ENCODE data around the gene NOP9.

The NOP9 gene

DNA sequence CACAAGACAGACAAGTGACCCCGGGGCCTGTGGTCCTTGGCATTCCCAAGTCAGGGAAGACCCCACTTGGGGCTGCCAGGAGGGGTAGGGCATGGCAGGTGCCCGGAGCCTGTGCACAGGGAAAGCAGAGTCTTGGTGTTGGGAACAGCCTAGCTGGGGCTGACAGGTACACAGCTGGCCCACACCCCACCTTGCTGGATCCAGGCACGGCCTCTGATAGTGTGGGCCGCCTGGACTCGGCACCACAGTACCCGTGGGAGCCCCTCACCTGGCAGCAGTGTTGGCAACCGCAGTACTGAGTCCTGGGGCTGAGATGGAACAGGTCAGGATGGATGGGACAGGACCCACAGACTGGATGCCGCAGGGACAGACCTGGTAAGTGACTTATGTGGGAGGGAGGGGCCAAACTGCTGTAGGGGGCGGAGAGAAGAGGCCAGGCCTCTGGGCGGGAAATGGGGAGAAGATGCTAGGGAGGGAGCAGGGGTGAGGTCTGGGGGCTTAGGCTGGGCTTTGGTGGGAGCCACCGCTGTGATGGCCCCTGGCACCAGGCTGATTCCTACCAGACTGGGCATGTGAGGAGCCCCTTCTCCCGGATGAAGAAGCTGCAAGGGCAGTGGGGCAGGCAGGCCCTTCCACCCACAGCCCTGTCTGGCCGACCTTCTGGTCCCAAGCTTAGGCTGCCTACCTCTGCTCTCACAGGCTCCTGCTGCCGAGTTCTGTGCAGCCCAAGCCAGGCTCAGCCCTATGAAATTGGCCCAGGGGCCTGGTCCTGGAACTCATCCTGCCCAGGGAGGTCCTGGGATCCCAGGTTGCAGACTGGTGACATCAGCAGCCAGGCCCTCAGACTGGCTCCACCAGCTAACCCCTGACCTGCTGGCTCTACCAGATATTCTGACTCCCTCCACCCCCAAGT lies 36.6 kb upstream of the NOP9 start, which contains the start of gene TGM1:
TSS of gene TGM1 (minus strand) at position 357 of the 913 bp plus-strand sequence. CDS start 825 bp downstream, outside the sequence.
- in situ Hi-C loops (cut with MboI; ENCODE audit: low sequenced_read_pairs) = no loop called here

DNA sequence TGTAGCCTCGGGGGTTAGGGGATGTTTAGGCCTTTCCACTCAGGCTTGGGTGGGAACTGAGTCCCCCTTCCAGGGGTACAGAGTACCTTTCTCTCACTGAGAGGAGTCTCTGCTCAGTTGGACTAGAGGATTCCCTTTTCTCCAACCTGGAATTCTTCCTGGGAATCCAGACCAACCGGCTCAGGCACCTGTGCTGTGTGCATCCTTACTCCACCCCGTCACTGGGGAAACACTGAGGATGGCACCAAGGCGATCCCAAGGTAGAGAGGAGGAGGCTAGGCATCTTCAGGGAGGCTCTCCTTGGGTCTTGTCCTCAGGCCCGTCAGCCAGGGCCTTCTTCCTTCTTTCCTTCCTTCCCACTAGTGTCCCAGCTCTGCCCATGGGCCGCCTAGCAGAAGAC lies 35.8 kb upstream of the NOP9 start:
- in situ Hi-C loops (cut with MboI; ENCODE audit: low sequenced_read_pairs) = no loop called here

DNA sequence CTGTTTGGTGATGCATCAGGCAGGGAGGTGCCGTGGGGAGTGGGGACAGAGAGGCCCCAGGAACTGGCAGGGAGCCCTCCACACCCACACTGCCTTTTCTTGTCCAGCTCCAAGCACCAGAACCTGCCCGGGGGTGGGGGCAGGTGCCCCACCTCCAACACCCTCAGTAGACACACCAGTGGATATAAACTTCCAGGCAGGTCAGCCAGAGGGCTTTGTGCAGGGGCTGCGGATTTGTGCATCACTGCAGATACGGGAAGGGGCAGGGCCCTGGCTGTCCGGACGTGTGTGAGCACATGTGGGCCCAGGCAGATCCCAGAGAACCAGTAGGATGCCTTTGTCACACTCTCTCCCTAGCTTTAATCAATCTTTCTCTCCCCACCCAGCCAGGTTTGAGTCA lies 35.4 kb upstream of the NOP9 start:
- in situ Hi-C loops (cut with MboI; ENCODE audit: low sequenced_read_pairs) = no loop called here

DNA sequence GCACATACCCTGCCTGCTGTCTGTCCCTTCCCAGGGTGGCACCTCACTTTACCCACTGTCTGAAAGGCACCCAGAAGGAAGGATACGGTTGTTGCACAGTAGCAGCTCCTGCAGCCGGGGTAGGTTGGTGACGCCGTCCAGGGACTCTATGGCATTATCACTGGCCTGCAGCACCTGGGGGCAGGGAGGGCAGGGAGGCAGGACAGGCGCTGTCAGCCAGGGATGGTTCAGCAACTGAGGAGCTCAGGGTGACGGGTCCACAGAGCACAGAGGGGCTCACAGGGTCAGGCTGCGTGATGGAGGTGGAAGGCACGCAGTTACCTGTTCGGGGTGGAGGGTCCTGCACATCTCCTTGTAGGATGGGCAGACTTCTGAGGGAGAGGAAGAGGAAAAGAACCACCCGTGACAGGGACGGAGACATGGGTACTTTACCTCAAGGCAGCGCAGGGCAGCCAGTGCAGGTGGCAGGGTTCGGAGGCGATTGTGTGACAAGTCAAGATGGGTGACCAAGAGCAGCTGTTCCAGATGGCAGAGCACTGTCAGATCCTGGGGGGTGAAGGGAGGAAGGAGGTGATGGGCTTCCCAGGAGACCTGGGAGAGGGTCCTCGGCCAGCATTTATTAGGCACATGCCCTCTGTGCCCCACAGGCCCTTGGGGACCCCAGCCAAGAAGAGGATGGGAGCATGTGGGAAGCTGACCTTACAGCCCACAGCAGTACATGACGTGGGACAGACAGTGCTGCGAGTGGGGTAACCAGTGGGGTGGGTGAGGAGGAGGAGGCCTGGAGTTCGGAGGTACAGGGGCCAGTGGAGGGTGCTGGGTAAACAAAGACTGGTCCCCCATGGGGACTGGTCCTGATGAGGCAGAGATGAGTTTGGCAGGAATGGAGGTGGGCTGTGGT lies 33.1 kb upstream of the NOP9 start:
- in situ Hi-C loops (cut with MboI; ENCODE audit: low sequenced_read_pairs) = no loop called here

DNA sequence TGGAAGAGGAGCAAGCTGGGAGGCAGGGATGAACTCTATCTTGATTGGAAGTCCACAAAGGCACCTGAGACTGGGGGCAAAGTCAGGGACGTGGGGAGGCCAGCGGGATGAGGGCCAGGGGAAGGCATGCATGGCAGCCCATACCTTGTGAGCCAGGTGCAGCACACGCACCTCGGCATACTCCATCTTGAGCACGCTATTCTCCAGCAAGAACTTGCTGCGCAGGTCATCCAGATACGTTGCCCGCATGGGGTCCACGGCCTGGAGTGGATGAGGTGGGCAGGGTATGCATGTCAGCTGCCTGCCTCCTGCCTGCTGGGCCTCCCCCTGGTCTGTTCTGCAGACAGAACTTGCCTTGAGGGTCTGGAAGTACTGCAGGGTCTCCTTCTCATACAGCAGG lies 32.1 kb upstream of the NOP9 start:
- in situ Hi-C loops (cut with MboI; ENCODE audit: low sequenced_read_pairs) = no loop called here

DNA sequence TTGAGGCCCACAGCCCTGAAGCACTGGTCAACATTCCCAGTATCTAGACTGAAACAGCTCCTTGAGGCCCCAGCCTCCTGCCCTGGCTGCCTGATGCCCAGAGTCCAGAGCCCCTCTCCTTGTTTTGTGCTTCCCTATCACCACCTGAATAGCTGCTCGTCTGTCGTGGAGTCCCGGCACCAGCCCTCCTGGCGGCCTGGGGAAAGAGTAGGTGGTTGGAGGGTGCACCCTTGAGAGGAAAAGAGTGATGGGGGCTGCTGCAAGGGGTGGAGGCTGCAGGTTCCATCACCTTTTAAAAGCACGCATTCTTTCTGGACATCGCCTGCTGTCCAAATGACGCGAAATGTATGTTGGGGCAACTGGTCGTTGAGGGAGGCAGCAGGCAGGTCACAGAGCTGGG lies 31.4 kb upstream of the NOP9 start:
- in situ Hi-C loops (cut with MboI; ENCODE audit: low sequenced_read_pairs) = no loop called here

DNA sequence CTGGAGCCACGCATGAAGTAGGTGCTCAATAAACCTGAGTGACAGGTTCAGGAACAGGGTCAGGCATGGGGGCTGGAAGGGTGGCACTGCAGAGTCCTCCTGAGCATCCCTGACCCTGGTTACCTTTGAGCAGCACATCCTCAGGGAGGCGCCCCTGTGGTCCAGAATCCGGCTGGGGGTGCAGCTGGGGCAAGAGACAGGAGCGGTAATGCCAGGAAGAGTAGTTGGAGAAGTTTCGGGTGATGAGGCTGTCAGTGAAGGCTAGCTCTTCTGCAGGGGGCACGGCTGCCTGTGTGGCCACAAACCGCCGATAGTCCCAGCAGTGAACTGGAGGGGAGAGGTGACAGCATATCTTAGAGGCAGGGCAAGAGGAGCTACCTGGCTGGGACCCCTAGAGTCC lies 30.3 kb upstream of the NOP9 start:
- in situ Hi-C loops (cut with MboI; ENCODE audit: low sequenced_read_pairs) = no loop called here

DNA sequence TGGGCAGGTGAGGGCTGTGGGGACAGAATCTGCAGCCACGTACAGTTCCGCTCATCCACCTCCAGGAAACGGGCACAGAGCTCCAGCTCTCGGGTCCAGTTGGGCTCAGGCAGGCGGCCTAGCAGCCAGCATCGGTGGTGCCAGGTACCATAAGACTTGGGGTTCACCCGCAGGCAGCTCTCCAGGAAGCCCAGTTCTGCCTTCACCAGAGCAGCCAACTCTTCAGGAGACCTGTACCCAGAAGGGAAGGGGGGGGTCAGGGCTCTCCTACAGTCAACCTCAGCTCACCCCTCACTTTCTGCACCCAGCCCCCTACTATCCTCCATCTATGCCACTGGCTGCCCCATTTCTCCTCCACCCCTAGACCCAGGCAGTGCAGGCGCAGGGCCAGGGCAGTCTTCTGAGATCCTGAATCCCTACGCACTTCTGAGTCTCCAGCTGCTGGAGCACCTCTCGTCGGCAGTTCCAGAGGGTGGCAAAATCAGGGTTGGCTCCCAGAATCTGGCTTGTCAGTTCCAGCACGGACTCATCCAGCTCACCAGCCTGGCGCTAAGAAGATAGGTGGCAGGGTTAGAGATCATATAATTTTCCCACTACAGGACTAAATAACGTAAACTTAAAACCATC lies 29.6 kb upstream of the NOP9 start:
- in situ Hi-C loops (cut with MboI; ENCODE audit: low sequenced_read_pairs) = no loop called here

DNA sequence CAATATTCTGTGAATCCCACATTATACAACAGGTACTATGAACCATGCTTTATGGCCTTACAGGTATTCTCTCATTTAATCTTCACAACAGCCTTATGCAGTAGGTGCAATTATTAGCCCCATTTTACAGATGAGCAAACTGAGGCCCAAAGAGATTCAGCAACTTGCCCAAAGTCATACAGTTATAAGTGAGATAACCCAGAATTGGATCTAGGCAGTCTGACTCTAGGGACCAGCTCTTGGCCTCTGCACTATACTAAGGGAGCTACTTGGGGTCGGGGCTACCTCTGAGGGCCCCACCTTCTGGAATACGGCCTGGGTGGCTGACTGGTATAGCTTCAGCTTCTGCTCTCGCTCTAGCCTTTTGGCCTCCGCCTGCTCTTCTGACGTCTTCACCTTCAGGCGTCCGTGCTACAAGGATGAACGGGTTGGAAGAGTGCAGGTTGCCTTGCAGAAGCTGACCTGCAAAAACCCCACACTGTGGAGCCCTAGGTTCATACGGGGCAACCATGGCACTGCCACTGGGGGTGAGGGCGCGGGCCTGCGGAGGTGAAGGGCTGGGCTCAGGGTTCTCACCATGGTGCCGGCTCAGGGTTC lies 29.0 kb upstream of the NOP9 start:
- in situ Hi-C loops (cut with MboI; ENCODE audit: low sequenced_read_pairs) = no loop called here

DNA sequence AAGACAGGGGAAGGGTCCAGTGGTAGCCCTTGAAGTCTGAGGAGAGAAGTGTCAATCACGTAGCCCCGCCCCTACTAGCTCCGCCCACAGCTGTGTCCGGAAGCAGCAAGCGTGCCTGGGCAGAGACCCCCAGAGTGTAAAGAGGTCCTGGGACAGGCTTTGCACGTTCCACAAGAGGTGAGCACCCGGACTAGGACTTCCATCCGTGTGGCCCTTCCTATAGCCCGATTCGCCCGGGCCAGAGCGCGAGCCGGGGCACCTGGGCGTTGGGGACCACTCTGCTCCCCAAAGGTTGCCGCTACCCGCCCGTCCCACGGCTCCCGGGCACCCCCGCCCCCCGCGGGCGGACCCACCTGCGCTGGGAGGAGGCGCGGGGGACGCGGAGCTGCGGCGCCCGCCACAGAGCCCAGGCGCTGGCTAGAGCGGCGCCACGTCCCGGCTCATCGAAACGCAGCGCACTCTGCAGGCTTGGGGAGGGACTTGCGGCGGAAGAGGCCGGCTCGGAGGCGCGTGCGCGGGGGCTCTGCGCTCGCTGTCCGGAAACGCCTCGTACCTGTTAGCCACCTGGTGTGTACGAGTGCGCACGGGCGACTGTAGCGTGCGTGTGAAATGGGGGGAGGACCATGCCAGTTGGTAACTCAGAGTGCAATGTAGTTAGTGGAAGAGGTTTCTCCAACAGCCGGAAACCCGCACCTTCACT lies 28.4 kb upstream of the NOP9 start, which contains the start of gene RABGGTA:
TSS of gene RABGGTA (minus strand) at position 464 of the 700 bp plus-strand sequence. CDS start 482 bp downstream, outside the sequence.
- in situ Hi-C loops (cut with MboI; ENCODE audit: low sequenced_read_pairs) = no loop called here

DNA sequence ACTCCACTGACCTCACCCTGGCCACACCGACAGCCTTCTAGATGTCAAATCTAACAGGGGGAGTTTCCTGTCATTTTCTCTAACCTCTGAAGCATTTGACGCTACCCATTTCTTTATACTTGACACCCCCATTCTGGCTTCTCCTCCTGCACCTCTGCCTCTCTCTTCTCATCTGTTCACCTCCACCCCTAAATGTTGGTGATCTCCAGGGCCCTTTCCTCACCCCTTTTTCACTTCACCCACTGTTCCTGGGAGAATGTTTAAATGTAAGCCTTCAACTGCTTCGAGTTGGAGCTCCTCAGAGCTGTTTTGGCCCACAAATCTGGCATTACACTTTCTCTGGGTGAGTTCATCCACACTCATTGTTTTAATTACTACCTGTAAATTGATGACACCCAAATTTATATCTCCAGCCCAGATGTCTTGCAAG lies 27.8 kb upstream of the NOP9 start:
- in situ Hi-C loops (cut with MboI; ENCODE audit: low sequenced_read_pairs) = no loop called here

DNA sequence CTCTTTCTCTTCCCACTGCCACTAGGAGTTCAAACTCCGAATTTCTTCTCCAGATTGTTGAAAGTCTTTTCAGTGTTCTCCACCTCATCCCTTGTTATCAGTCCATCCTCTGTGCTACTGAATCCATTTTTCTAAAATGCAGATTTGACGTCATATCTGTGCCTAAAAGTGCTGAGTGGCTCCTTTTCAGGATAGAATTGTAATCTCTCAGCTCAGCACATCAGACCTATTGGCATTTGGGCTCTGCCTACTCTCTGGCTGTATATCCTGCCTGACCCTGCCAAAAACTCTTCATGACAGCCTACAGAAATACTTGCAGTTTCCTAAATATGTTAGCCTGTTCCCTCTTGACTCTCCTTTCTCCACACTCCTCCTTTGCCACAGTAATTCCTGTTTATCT lies 27.2 kb upstream of the NOP9 start:
- in situ Hi-C loops (cut with MboI; ENCODE audit: low sequenced_read_pairs) = no loop called here

DNA sequence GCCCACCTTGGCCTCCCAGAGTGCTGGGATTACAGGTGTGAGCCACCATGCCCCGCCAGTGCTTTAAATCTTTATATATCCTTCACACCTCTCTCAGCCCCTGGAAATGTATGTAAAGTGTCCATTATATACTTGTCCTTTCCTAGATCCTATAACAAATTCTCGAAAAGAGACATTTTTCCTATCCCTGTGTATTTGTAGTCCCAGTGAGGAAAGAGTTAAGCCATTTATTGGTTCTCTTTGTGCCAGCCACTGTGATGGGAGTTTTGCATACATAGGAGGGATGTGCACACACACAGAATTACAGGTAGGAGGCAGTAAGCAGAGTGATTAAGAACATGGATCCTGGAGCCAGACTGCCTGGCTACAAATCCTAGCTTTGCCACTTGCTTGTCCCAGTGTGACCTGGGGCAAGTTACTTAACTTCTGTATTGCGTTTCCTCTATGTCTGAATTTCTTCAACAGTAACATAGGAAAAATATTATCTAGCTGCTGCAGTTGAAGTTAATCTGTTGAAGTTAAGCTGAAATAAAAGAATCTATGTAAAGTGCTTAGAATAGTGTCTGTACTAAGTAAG lies 26.1 kb upstream of the NOP9 start:
- in situ Hi-C loops (cut with MboI; ENCODE audit: low sequenced_read_pairs) = no loop called here

DNA sequence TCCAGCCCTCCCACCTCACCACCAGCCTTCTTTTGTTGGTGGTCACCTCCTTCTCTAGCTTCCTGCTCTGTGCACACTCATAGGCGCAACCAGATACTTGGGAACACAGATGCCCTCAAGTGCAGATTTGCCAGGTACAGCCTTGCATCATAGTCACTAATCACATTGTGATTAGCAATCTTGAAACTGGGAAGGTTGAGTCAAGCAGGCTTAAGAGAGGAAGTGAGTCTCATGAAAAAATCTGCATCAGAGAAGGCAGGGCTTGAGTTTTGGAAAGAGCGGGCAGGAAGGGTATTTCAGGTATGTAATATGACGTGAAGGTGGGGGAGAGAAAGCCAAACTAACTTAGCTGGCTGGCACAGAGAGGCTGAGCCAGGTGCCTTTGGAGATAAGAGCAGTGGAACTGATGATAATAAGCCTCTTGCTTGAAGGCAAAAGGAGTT lies 25.5 kb upstream of the NOP9 start:
- in situ Hi-C loops (cut with MboI; ENCODE audit: low sequenced_read_pairs) = no loop called here

DNA sequence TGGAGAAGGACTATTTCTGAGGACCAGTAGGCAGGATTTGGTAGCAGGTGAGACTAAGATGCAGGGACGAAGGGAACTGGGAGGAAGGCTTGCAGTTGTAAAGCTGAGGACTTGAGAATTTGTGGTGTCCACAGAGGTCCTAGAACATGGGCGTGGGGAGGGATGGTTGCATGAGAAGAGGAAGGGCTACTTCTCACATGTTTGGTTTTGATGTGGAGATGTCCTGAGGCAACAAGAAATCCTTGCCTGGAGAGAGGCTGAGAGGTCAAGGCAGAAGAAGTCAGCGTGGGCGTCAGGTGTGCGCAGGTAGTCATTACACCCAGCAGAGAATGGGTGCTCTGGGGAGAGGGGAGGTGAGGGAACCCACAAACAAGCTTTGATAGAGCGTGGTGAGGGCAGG lies 22.6 kb upstream of the NOP9 start:
- in situ Hi-C loops (cut with MboI; ENCODE audit: low sequenced_read_pairs) = no loop called here

DNA sequence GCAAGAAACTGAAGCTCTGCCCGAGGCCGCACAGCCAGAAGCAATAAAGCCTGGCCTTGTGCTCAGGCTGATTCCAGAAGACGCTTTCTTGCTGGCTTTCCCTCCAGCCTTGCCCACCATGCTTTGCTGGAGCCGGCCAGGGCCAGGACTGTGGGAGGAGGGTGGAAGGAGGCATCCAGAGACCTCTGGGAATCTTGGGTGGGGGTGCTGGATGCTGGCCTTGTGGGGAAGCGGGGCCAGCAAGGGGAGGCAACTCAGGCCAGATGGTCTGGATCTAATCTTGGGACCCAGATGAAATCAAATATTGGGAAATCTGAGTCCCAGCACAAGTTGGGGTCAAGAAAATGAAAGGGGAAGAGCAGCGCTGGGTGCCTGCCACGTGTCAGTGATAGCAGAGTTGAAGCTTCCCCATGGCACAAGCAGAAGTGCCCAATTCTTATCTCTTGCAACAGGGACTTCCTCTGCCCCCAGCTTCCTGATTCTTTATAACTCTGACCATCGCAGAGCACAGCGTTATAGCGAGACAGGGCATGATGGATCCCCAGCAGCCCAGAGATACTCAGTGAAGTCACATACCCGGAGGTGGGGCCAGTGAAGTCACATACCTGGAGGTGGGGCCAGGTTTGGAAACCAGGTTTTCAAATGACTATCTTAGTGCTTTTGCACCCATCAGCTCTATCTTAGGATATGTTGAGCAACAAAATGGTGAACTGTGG lies 21.9 kb upstream of the NOP9 start:
- in situ Hi-C loops (cut with MboI; ENCODE audit: low sequenced_read_pairs) = no loop called here

DNA sequence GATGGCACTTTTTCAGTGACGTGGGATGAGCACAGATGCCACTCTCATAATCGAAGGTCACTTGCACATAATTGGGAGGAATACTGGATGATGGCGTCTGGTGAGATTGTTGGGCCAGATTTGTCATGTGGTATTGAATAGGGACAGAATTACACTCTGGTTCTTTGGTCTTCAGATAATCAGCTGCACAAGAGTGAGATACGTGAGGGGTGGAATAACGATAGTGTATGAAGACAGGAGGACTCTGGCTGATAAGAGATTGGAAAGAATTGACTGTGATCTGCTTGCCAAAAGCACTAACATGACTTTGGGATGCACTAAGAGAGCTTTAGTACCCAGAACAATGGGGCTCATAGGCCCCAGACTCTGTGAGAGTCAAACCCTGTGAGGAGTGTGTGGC lies 21.2 kb upstream of the NOP9 start:
- in situ Hi-C loops (cut with MboI; ENCODE audit: low sequenced_read_pairs) = no loop called here

DNA sequence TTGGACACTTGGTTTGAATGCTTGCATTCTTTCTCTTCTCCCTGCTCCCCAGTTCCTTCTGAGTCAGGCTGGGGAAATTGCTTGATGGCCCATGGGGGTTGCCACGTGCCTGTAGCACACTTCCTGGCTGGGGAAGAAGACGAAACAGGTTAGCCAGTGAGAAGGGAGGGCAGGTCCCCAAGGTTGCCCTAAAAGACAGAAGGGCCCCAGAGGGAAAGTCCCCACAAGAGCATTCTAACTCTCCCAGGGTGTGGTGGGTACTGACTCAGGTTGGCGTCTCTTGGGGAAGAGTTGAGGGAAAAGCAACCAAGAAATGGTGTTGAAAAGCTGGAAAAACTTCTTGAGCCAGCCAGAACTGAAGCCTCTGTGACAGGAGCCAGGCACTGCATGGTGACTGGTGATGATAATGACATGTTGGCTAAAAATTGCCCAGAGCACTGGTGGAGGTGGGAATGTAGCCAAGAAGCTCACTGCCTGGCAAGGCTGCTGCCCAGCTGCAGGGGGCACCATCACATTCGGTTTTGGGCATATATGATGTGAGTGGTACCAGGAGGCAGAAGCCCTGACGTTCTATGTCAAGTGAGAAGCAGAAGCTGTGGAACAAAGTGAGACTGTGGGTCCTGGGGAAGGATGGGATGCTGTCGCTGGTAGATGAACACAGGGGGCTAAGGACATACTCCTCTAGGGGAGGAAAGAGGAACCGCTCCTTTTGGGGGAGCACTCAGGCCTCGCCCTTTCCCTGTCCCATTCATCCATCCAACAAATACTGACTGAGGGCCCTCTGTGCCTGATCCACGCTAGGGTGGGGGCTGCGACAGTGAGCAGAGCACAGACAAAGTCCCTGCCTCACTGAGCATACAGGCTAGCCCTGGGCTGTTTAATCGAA lies 20.1 kb upstream of the NOP9 start:
- in situ Hi-C loops (cut with MboI; ENCODE audit: low sequenced_read_pairs) = no loop called here
